Bronchial epithelial cell (primary cell): ENCODE data around the gene NFASC. TPM values are rescaled to one million over a fixed set of nuclear protein-coding genes. Genes with fewer than 3 reads are reported as not detected.

Experiments
- DNase-seq: peaks from one replicate; pipeline ENCODE4 v3.0.0-alpha.2; 2010; ENCODE audit warnings: low read depth
- FAIRE-seq: peaks from 2 replicates; lab custom pipeline; 2011; peaks lifted over from hg19 to GRCh38; lab: Jason Lieb, UNC
- H3K27me3 ChIP-seq: 2 replicates; pipeline ENCODE4 v1.5.1; 2011; ENCODE audit warnings: low read length; ENCODE audit not compliant: control insufficient read depth, insufficient read depth
- H3K36me3 ChIP-seq: 2 replicates; pipeline ENCODE4 v1.5.1; 2011; ENCODE audit warnings: low read length; ENCODE audit not compliant: control insufficient read depth, insufficient read depth
- H3K4me3 ChIP-seq: 2 replicates; pipeline ENCODE4 v1.5.1; 2011; ENCODE audit warnings: mild to moderate bottlenecking, low read depth, low read length, control low read depth
- CTCF ChIP-seq: IDR thresholded peaks from 2 replicates; pipeline ENCODE4 v1.5.1; 2011; ENCODE audit warnings: mild to moderate bottlenecking, moderate library complexity, low read length, control low read depth, inconsistent platforms; ENCODE audit not compliant: insufficient read depth, severe bottlenecking
- total RNA-seq: library from RNA; depleted of rRNA; stranded (reverse); fragments of >200 nt; gene quantifications from 2 replicates; pipeline ENCODE4 v1.2.1, GENCODE V29; 2014

The NFASC gene
- total RNA-seq, 1 donor from 2014 or later, result 0.53 TPM

DNA sequence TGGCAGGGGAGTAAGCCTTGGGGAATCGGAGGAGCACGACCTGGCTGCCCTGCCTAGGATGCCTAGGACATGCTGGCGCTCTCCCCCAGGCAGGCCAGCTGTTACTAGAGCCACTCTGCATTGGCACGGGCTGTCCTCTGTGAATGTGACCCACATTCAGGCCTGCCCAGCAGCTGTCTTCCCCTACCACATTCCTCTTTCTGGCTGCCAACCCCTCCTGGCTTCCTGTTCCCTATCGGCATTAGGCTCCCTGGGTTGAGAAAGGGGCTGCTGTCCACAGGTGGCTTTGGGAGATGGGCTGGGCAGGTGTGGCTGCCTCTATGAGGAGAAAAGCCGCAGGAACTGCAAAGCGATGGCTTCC, 2.3 kb upstream of the NFASC start:
- FAIRE-seq (no peak), DNase-seq (no peak)
- Histone ChIP-seq H3K4me3 (no peak overlapping the region), H3K27me3 (no peaks in the 10 kb centered on the region), H3K36me3 (no peaks in the 10 kb centered on the region)
- no peak for TF ChIP-seq CTCF

DNA sequence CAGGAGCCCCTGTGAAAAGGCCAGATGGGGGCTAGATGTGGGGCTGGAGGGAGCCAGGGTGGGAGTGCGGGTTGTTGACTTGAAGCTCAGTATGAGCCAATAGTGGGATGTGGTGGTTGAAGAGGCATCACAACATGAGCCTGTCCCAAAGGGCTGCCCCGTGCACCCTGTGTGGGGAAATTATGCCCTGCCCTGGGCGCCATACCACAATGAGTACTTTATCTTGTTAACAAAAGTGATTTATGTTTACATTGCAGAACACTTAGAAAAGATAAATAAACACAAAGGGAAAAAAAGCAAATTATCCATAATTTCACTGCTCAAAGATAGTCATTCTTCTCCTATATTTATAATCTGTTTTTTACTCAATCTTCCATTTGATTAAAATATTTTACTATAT, 1.6 kb upstream of the NFASC start:
- no peaks in the 10 kb centered on the region for H3K27me3 ChIP-seq
- DNase-seq, result no peak
- no peak overlapping the region for H3K4me3 ChIP-seq
- H3K36me3 ChIP-seq, result no peaks in the 10 kb centered on the region
- no peak for FAIRE-seq
- no peak for TF ChIP-seq CTCF

GRCh38 chr1:204871405-204872037, 859 bp downstream of the NFASC start:
- Histone ChIP-seq H3K36me3 (no peaks in the 10 kb centered on the region), H3K4me3 (no peak overlapping the region), H3K27me3 (no peaks in the 10 kb centered on the region)
- DNase-seq, result no peak
- no peak for TF ChIP-seq CTCF
- FAIRE-seq, result peak; percentile 36

DNA sequence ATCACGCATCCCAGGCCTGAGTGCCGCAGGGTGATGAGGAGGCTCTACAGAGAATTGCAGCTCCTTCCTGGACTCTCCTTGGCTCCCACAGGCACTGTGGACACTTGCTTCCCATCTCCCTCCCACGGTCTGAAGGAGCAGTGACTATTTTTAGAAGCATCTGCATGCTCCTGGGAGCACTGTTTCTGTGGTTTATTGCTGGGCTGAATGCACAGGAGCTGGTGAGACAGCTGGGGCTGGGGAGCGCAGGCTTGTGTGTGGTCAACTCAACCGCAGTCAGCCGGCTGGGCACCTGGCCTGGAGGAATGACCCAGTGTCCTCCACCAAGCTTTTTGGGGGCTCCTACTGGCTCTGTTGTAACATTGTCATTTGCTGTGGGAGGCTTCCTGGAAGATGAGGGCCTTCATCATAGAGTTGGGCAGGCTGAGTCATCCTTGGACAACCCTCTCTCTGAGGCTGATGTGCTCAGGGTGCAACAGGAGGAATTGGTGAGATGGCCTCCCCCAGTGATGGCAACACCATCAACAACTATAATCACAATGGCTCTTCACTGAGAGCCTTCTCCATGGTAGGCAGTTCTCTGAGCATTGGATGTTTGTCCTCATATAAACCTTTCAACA, 1.7 kb downstream of the NFASC start:
- H3K27me3 ChIP-seq, result peaks cover 1% of the 10 kb centered on the region
- H3K4me3 ChIP-seq, result no peak overlapping the region
- H3K36me3 ChIP-seq, result no peaks in the 10 kb centered on the region
- no peak for TF ChIP-seq CTCF
- DNase-seq (no peak), FAIRE-seq (no peak)

DNA sequence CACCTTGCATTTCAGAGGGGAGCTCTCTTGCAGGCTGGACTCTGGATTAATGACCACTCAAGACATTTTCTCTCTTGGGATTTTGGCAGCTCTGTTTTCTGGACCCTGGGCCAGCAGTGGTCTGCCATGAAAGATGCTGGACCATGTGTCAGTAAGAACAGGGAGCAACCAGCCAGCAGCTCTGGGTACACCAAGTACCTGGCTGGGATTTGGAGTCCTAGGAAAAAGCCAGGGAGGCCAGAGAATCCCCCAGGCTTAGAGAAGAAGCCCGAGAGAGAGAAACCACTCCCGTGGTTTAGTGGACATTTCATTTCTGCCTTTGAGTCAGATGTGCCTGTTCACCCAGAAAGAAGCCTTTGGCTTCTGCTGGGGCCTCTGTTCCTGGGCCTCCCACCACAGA, 2.5 kb downstream of the NFASC start:
- Histone ChIP-seq H3K4me3 (no peak overlapping the region), H3K36me3 (no peaks in the 10 kb centered on the region), H3K27me3 (peaks cover 1% of the 10 kb centered on the region)
- no peak for TF ChIP-seq CTCF
- no peak for FAIRE-seq
- no peak for DNase-seq

DNA sequence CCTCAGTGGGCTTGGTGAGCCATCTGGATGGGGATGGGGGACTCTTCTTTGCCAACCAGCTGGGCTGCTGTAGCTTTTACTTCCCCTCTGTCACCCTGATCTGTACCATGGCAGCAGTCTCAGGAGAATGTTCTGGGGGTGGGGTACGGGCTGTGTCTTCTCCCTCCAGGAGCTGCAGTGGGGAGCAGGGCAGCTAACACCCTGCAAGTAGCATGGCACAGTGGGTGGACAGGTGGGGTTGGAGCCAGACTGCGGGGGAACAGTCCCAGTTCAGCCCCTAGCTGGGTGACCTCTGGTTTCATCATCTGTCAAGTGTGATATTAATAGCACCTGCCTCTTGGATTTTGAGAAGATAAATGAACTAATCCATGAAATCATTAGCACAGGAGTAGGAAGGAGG, 3.1 kb downstream of the NFASC start:
- TF ChIP-seq CTCF, result no peak
- Histone ChIP-seq H3K27me3 (peaks cover 1% of the 10 kb centered on the region), H3K36me3 (no peaks in the 10 kb centered on the region), H3K4me3 (no peak overlapping the region)
- DNase-seq, result no peak
- no peak for FAIRE-seq
